K562 (cell line): Measurements from ENCODE around the gene RELA. TPM values are rescaled to one million over a fixed set of nuclear protein-coding genes. Genes with fewer than 3 reads are reported as not detected.

Experiments used
- ATAC-seq: fragments of 200-7000 bp; cut with Tn5 transposase; 3 replicates; pipeline ENCODE4 v1.9.1; 2020; ENCODE audit warnings: moderate library complexity
- BruUV-seq: library from RNA; stranded (reverse); fragments of 400-500 nt; replicated peaks from 2 replicates; lab custom pipeline; 2021; lab: Mats Ljungman, UMichigan
- CTCF ChIA-PET: fragments of 300-600 bp; formaldehyde crosslinking; extraction: SDS; loops from one replicate; lab custom pipeline; 2021; ENCODE audit warnings: low intra/inter-chr PET ratio; lab: Yijun Ruan, JAX
- POLR2A ChIA-PET: fragments of 300-600, 350-650 bp; sonication (Branson Sonifier 250); formaldehyde crosslinking; extraction: SDS; loops from one replicate; lab custom pipeline; 2021; ENCODE audit warnings: antibody characterized with exemption, inconsistent platforms; lab: Yijun Ruan, JAX
- DNase-seq, 4 experiments: peaks; one replicate each; pipeline versions ENCODE4 v3.0.0 to v3.0.0-alpha.2; 2011 to 2018; ENCODE audit warnings: low spot score in 3 of 4, mixed read lengths in 3 of 4; ENCODE audit errors: extremely low read depth in 1 of 4
- FAIRE-seq: peaks from 2 replicates; lab custom pipeline; 2011; peaks lifted over from hg19 to GRCh38; lab: Jason Lieb, UNC
- H2AFZ ChIP-seq: 2 replicates; pipeline ENCODE4 v1.6.0; 2011; ENCODE audit warnings: low read depth, low read length, control low read depth, inconsistent platforms
- H3K27ac ChIP-seq: fragments of 200-600 bp; 3 replicates; pipeline ENCODE4 v1.8.0; 2011; ENCODE audit warnings: low read depth, mild to moderate bottlenecking, control low read depth, inconsistent platforms, low read length, moderate library complexity, mixed read lengths; ENCODE audit errors: extremely low read depth
- H3K27me3 ChIP-seq, 2 experiments: fragments of 300-600 bp in 1 of 2; 2 replicates in 1 of 2; 3 replicates in 1 of 2; pipeline versions ENCODE4 v1.6.0 to v1.8.0; 2011; ENCODE audit warnings: inconsistent platforms in 2 of 2, low read length in 2 of 2, mild to moderate bottlenecking in 1 of 2, mixed read lengths in 1 of 2, moderate library complexity in 1 of 2; ENCODE audit not compliant: control insufficient read depth in 2 of 2, insufficient read depth in 2 of 2
- H3K36me3 ChIP-seq: fragments of 300-600 bp; 3 replicates; pipeline ENCODE4 v1.8.0; 2011; ENCODE audit warnings: mild to moderate bottlenecking, low read length, inconsistent platforms; ENCODE audit not compliant: control insufficient read depth, insufficient read depth
- H3K4me1 ChIP-seq, 2 experiments: fragments of 200-600 bp in 1 of 2; replicated peaks in 1 of 2; 2 replicates in 1 of 2; 3 replicates in 1 of 2; pipeline versions ENCODE4 v1.5.1 to v1.8.0; 2011; ENCODE audit warnings: inconsistent platforms in 2 of 2, low read length in 2 of 2, mild to moderate bottlenecking in 1 of 2, mixed read lengths in 1 of 2, moderate library complexity in 1 of 2; ENCODE audit not compliant: control insufficient read depth in 2 of 2, insufficient read depth in 2 of 2
- H3K4me2 ChIP-seq: 2 replicates; pipeline ENCODE4 v1.6.1; 2011; ENCODE audit warnings: low read length, control low read depth, inconsistent platforms, mixed read lengths; ENCODE audit not compliant: insufficient read depth
- H3K4me3 ChIP-seq: fragments of 200-600 bp; sonication (generic), shearing (Covaris generic); 2 replicates; pipeline ENCODE4 v1.5.1; 2016; ENCODE audit warnings: control low read depth, inconsistent platforms
- H3K79me2 ChIP-seq: fragments of 200-600 bp; 3 replicates; pipeline ENCODE4 v1.8.0; 2011; ENCODE audit warnings: low read length, inconsistent platforms; ENCODE audit not compliant: control insufficient read depth, insufficient read depth
- H3K9ac ChIP-seq, 2 experiments: 2 replicates each; pipeline versions ENCODE4 v1.6.0 to v1.6.1; 2011; ENCODE audit warnings: low read depth in 2 of 2, low read length in 2 of 2, control low read depth in 1 of 2, inconsistent platforms in 1 of 2, mild to moderate bottlenecking in 1 of 2, mixed read lengths in 1 of 2; ENCODE audit not compliant: insufficient read depth in 1 of 2
- H3K9me1 ChIP-seq: one replicate; pipeline ENCODE4 v1.6.0; 2011; ENCODE audit warnings: inconsistent platforms, mild to moderate bottlenecking, low read length, moderate library complexity; ENCODE audit not compliant: control insufficient read depth, insufficient read depth
- H3K9me3 ChIP-seq: replicated peaks from 2 replicates; pipeline ENCODE4 v1.5.1; 2011; ENCODE audit warnings: low read depth, low read length, inconsistent platforms; ENCODE audit not compliant: control insufficient read depth, insufficient read depth
- H4K20me1 ChIP-seq: replicated peaks from 2 replicates; pipeline ENCODE4 v1.6.1; 2011; ENCODE audit warnings: low read length, inconsistent platforms, mixed read lengths; ENCODE audit not compliant: control insufficient read depth, insufficient read depth
- ESRRA ChIP-seq: fragments of 450-650 bp; IDR thresholded peaks from 2 replicates; pipeline ENCODE4 v1.6.1; 2014; ENCODE audit warnings: low read depth, mild to moderate bottlenecking, moderate library complexity, borderline replicate concordance
- NR2C1 ChIP-seq, 2 experiments: fragments of 450-650 bp; IDR thresholded peaks; 2 replicates each; pipeline ENCODE4 v1.6.1; 2017; ENCODE audit warnings: mild to moderate bottlenecking in 2 of 2, antibody characterized with exemption in 1 of 2, inconsistent platforms in 1 of 2, missing compliant biosample characterization in 1 of 2, missing genetic modification characterization in 1 of 2
- NR2C2 ChIP-seq, 2 experiments: fragments of 200-800 bp in 1 of 2; sonication (Bioruptor generic) in 1 of 2; sonication (generic) in 1 of 2; formaldehyde crosslinking in 1 of 2; IDR thresholded peaks; 2 replicates each; pipeline versions ENCODE4 v1.6.1 to v1.8.0; 2016 to 2022; ENCODE audit warnings: mild to moderate bottlenecking in 1 of 2, missing compliant biosample characterization in 1 of 2, missing genetic modification characterization in 1 of 2, missing genetic modification reagents in 1 of 2
- SIN3A ChIP-seq, 2 experiments: fragments of 150-350 bp in 1 of 2; IDR thresholded peaks; 2 replicates each; pipeline ENCODE4 v1.6.1; 2011 to 2016; ENCODE audit warnings: borderline replicate concordance in 2 of 2, low read depth in 2 of 2, low read length in 2 of 2, mild to moderate bottlenecking in 2 of 2, moderate library complexity in 2 of 2; ENCODE audit not compliant: control insufficient read depth in 1 of 2
- STAT6 ChIP-seq: sonication (generic); formaldehyde crosslinking; IDR thresholded peaks from 2 replicates; pipeline ENCODE4 v1.8.1; 2023; ENCODE audit warnings: mild to moderate bottlenecking, missing genetic modification reagents
- ZNF512 ChIP-seq: IDR thresholded peaks from 2 replicates; pipeline ENCODE4 v1.6.1; 2016; ENCODE audit warnings: missing genetic modification characterization, missing compliant biosample characterization
- WGBS: fragments of 100-300 bp; shearing (Covaris generic); methylation state at CpG from one replicate; pipeline ENCODE4 v1.1.6; 2016; ENCODE audit warnings: low coverage, mixed read lengths; ENCODE audit not compliant: insufficient coverage; ENCODE audit errors: missing lambda C conversion rate; 5-methylcytosine and 5-hydroxymethylcytosine counted together
- in situ Hi-C: fragments of 300-500 bp; cut with MboI; formaldehyde crosslinking; loops from 4 replicates; pipeline ENCODE4 v1.15.0; 2018; ENCODE audit warnings: inconsistent platforms, mixed read lengths
- intact Hi-C: fragments of 100-400 bp; cut with micrococcal nuclease; formaldehyde crosslinking; loops from 2 replicates; pipeline ENCODE4 v1.14.2; 2022
- polyA plus RNA-seq, 8 experiments: library from polyadenylated mRNA; depleted of rRNA in 4 of 8; stranded (reverse) in 5 of 8; unstranded in 3 of 8; fragments of >200 nt; fragmentation: Nextera tagmentation in 2 of 8; fragmentation: Illumina TruSeq in 1 of 8; extraction: Ambion mirVana in 2 of 8; extraction: Trizol in 1 of 8; gene quantifications; 2 replicates each; pipeline versions ENCODE4 v1.2.1 to v1.2.3, GENCODE V29; 2011 to 2014; ENCODE audit warnings: inconsistent platforms in 1 of 8, missing spikeins in 1 of 8
- total RNA-seq, 7 experiments: library from RNA; depleted of rRNA in 6 of 7; stranded (reverse); fragments of >200 nt in 6 of 7; fragmentation: Illumina TruSeq in 2 of 7; extraction: Trizol in 2 of 7; gene quantifications; 2 replicates each; pipeline versions ENCODE4 v1.2.1 to v1.2.3, GENCODE V29; 2011 to 2021; ENCODE audit warnings: low replicate concordance in 1 of 7

Gene RELA
- total and polyA plus RNA-seq, 9 of the 15 experiments (the other 6 are each of a cell fraction or from before 2014, with no cell fraction given): 6.0 to 67.4 (median 20.6) TPM

DNA sequence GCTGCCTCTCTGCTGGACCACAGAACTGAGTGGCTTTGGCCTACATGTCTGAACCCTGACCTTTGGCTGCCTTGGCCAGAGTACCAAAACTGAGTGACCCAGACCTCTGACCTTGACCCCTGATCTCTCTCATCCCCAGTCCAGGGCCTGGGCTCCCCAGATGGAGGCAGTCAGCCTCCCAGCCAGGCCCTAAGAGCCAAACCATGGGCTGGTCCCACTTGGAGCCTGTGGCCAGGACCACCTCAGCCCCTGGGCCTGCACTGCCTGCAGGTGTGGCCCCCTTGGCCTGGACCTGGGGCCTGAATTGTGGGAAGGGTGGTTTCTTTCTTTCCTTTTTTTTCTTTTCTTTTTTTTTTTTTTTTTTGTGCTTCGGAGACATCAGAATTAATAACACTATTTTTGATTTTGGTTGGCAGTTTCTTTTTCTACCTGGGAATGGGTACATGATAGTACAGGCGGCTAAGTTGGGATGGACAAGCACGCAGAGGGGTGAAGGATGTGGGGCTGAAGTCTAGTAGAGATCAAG, 25.6 kb downstream of the RELA start:
- in situ Hi-C loops: no loop called here
- BruUV-seq: no TSS peak
- peaks cover 20% of the 10 kb centered on the region for H3K79me2 ChIP-seq

More for the DNA sequence above, 25.6 kb downstream of the RELA start:
- peaks cover 68% of the 10 kb centered on the region; the same call in 2 of the 3 replicates for H3K36me3 ChIP-seq
- CTCF ChIA-PET: no interaction called here
- no peak for ATAC-seq
- H3K4me2 ChIP-seq: peak overlapping the region; percentile 60
- no peaks in the 10 kb centered on the region for H3K27me3 ChIP-seq
- H4K20me1 ChIP-seq: peaks cover 3% of the 10 kb centered on the region; the same call in 1 of the 2 replicates
- peaks cover 8% of the 10 kb centered on the region for H3K9me1 ChIP-seq
- peak overlapping the region; percentile 93 for H3K27ac ChIP-seq
- H3K4me3 ChIP-seq: no peak overlapping the region
- H3K9ac ChIP-seq: peak overlapping the region; percentile 89 to 96; a peak in 3 of 4 replicates
- TF ChIP-seq NR2C1 (IDR thresholded peaks at IDR 0.05) (peak; percentile 85), NR2C1 (tag; IDR thresholded peaks at IDR 0.05) (peak; percentile 81), SIN3A (IDR thresholded peaks at IDR 0.05; ENCODE audit: borderline replicate concordance in 2 of 2, control insufficient read depth in 1 of 2, low read depth in 2 of 2, low read length in 2 of 2) (no peak), ZNF512 (tag) (peak; percentile 73), STAT6 (no peak), NR2C2 (CRISPR knock-in tag; IDR thresholded peaks at IDR 0.05) (0 out of 2 replicates have a peak, but pooled peaks have one; percentile 41), NR2C2 (tag; IDR thresholded peaks at IDR 0.05) (no peak), ESRRA (peak; percentile 59)
- TF ChIP-seq, all 486 proteins: peak for 4
- POLR2A ChIA-PET: interaction anchor here (0.8 to 1.8 kb wide), 3 partner anchors 10 to 18 kb away, joined by 3 to 8 read pairs (median 3); no protein-coding TSS in a partner anchor
- DNase-seq: peak in 1 of 4 experiments; percentile 52
- no peak for FAIRE-seq
- Histone ChIP-seq H3K4me1 (peaks cover 32 to 90% of the 10 kb centered on the region in 2 experiments), H2AFZ (peak overlapping the region; percentile 44; the same call in 1 of the 2 replicates), H3K9me3 (no peaks in the 10 kb centered on the region)
- intact Hi-C loops: loop anchor here (2.0 to 5.0 kb wide), 3 partner anchors 22 to 180 kb away; partner anchors contain the start of genes MAP3K11 and PCNX3
- WGBS: 88% methylated on average over 2 of the region's 3 CpGs
